HG03571 (cell line): ENCODE results near the gene KCNJ10.

Experiments
- ATAC-seq: cut with Tn5 transposase; IDR thresholded peaks from one replicate; pipeline ENCODE4 v1.9.1; 2021; ENCODE audit not compliant: unreplicated experiment

The KCNJ10 gene

DNA sequence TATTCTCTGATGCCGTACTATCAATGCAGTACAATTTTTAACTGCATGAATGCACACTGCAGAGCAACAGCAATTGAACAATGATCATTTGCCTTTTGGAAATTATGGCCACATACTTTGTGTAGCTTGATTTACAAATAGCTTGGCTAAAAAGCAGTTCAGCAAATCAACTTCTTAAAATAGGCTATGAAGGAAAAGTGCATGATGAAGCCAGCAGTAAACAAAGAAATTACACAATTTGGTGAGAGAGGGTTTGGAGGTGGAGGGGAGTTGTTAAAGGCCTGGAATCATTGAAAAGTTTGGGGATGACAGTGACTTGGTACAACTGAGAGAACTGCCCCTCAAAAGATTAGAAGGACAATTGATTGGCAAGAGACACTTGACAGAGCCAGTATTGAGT is 44.6 kb downstream of the KCNJ10 start:
- no peak for ATAC-seq

DNA sequence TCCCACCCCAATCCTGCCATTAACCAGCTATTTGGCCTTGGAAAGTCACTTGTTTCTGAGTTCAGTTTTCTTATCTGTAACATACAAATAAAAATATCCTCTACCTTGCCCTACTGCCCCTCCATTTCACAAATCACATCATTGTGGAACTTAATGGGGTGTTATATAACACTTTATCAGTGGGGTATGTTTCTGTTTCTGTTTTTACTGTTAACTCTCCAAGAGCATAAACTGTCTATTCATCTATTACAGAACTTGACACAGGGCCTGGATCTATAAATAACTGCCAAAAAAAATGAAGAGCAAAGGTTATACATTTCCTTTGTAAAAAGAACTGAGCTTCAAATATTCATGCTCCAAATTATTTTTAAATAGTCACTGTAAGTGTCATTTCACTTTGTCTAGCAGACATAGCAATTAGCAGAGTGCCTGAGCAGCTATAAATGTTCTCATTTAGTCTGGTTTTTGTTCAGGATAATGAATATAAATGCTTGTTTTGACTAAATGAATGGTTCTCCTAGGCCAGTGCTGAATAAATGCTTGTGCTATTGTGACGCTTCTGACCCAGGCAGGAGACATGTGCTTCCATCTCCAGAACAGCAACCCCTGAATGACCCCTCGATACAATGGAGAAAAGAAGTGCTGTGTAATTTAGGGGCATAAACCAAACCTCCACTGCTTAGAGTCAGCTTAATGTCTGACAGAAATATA is 45.6 kb downstream of the KCNJ10 start:
- no peak for ATAC-seq

GRCh38 chr1:160022330-160023310 is 47.3 kb downstream of the KCNJ10 start:
- no peak for ATAC-seq

- no peak for ATAC-seq
Observed at GRCh38 chr1:160021376-160022074, 48.4 kb downstream of the KCNJ10 start.

DNA sequence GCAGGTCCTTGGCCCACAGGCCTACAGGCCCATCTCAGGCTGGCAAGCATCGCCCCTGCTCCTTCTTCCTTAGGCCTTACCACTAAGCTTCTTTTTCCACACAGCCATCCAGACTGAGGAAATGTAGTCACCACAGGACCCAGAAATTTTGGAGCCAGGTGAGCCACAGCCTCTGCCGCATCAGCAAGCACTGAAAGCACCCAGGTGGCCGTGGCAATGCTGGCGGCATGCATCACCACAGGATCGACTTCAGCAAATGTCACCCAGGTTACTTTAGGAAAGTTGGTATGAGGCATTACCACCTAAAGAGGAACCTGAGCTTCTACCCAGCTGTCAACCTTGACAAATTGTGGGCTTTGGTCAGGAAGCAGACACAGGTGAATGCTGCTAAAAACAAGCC is 49.8 kb downstream of the KCNJ10 start:
- ATAC-seq = no peak

DNA sequence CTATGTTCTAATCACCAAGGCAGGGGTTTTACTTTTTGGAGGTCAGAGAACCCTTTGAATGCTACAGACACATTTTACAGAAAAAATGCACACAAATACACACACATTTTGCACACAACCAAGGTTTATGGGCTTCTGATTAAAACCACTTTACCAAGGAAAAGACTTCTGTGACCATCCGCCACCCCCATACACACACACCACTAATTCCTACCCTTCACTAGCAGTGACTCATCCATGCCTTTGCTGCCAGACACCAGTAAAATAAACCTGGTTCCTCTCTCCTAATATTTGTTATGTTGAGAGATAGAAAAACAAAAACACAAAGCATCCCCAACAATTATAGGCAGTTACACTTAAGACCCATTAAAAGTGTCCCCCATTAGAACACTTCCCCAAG is 51.1 kb downstream of the KCNJ10 start:
- ATAC-seq = no peak

- no peak for ATAC-seq
Observed at GRCh38 chr1:160018347-160018746, 51.6 kb downstream of the KCNJ10 start.

DNA sequence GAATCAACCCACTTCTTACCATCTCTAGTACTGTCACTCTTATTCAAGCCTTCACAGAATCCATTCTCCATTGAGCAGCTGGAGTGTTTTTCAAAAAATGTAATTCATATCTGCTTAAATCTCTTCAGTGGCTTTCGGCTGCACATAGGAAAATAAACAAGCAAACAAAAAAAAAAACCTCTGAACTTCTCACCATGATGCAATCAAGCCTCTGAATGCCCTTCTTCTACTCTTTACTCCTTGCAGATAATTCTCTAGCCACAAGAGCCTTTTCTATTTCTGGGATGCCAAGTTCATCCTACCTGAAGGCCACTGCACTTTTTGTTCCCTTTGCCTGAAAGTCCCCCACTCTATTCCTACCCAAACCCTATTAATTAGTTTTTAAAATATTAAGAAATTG is 52.4 kb downstream of the KCNJ10 start:
- no peak for ATAC-seq

DNA sequence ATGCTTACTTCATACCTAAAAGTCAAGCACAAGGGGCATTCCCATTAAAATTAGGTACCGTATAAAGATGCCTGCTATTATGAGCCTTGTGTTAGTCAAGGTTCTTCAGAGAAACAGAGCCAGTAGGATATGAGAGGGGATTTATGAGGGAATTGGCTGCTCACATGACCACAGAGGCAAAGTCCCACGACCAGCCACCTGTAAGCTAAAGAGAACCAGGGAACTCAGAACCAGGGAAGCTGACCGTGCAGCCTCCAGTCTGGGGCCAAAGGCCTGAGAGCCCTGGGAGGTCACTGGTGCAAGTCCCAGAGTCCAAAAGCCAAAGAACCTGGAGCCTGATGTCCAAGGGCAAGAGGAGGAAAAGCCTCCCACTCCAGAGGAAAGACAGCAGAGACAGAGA is 58.2 kb downstream of the KCNJ10 start:
- no peak for ATAC-seq

DNA sequence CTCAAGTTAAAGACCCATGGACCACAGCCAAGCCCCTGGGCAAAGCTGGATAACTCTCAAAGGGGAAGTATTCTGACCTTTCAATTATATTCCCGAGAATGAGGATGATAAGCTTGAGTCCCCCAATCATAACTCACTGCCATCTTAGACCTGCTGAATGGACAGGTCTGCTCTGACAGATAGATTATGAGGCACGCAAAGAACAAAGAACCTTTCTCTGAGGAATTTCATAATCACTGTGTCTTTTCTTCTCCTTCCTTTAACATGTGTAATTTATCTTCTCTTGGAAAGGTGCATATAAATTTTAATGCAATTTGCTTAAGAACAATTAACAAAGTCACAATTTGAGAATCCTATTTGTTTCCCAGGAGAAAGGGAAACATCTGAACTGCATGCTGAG is 60.2 kb downstream of the KCNJ10 start:
- no peak for ATAC-seq

GRCh38 chr1:160009081-160009480 is 60.9 kb downstream of the KCNJ10 start:
- ATAC-seq = no peak

GRCh38 chr1:160007577-160008200 is 62.3 kb downstream of the KCNJ10 start:
- ATAC-seq = no peak

GRCh38 chr1:160006312-160006940 is 63.5 kb downstream of the KCNJ10 start:
- no peak for ATAC-seq

- ATAC-seq = no peak
Observed at GRCh38 chr1:160005070-160005469, 64.9 kb downstream of the KCNJ10 start.

- no peak for ATAC-seq
Observed at GRCh38 chr1:160004425-160004824, 65.5 kb downstream of the KCNJ10 start.

GRCh38 chr1:160004001-160004400 is 66.0 kb downstream of the KCNJ10 start:
- ATAC-seq = no peak

GRCh38 chr1:160001440-160001839 is 68.5 kb downstream of the KCNJ10 start:
- no peak for ATAC-seq

- no peak for ATAC-seq
Observed at GRCh38 chr1:159999204-159999603, 70.8 kb downstream of the KCNJ10 start.

DNA sequence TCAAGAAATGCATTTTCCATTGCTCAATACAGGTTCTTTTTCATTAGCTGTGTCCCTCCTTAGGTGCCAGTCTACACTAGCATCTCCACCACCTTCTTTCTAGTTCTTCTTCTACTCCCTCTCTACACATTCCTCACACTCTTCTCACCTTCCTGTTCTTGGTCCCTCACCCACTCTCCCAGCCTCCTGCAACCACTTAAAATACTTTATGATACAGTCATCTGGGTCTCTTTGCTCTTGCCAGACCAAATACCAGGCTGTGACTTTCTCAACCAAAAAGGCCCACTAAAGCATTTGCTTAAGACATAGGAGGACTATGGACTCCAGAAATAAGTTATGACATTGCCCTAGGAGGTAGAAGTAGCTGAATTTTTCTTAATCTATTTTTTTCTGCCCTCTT is 73.3 kb downstream of the KCNJ10 start:
- no peak for ATAC-seq

GRCh38 chr1:159994896-159995295 is 75.1 kb downstream of the KCNJ10 start:
- no peak for ATAC-seq

GRCh38 chr1:159993911-159994310 is 76.0 kb downstream of the KCNJ10 start:
- no peak for ATAC-seq
